Ovary (tissue), 3 donors: ENCODE results near the gene RAB8B.

Experiments
- CTCF ChIP-seq, 3 donors: fragments of 450-650 bp in 2 of 3; fragments of 200-600 bp in 1 of 3; IDR thresholded peaks; one replicate each; pipeline versions ENCODE4 v1.5.1 to v1.8.0; 2016 to 2022; ENCODE audit warnings: antibody characterized with exemption in 3 of 3, mild to moderate bottlenecking in 1 of 3
- EP300 ChIP-seq: sonication (generic); formaldehyde crosslinking; IDR thresholded peaks from one replicate; pipeline ENCODE4 v1.6.1; 2017; ENCODE audit warnings: antibody characterized with exemption
- POLR2A ChIP-seq: fragments of 450-650 bp; IDR thresholded peaks from one replicate; pipeline ENCODE4 v1.6.1; 2017; ENCODE audit warnings: antibody characterized with exemption, mild to moderate bottlenecking, moderate library complexity
- donor health status: DM: no; HTN: no; CAD: no.

GRCh38 chr15:63243776-63244175 lies 54.4 kb downstream of the RAB8B start:
- TF ChIP-seq CTCF (IDR thresholded peaks at IDR 0.05): no peak
- no peak for TF ChIP-seq POLR2A
- TF ChIP-seq EP300: no peak
